ENCODE results near the gene CCDC120. TPM values are rescaled to one million over a fixed set of nuclear protein-coding genes. Genes with fewer than 3 reads are reported as not detected.

CCDC120 gene
- total RNA-seq, 2 donors from 2014 or later, result 10.8 to 11.8 TPM

- H3K27me3 Mint-ChIP-seq, result no peaks in the 10 kb centered on the region
- H3K4me1 Mint-ChIP-seq, result no peaks in the 10 kb centered on the region
- H3K27ac Mint-ChIP-seq, result peak overlapping the region; percentile 19
- no peak overlapping the region for H3K4me3 Mint-ChIP-seq
- no peaks in the 10 kb centered on the region for H3K36me3 Mint-ChIP-seq (ENCODE audit: low read depth)
- H3K9me3 ChIP-seq (ENCODE audit: control insufficient read depth, low read length, poor library complexity, severe bottlenecking), result no peaks in the 10 kb centered on the region
- DNase-seq (no peak), ATAC-seq (no peak)
Measured at GRCh38 chrX:49067285-49068120, 8.7 kb downstream of the CCDC120 start.

GRCh38 chrX:49069038-49069437 lies 10.2 kb downstream of the CCDC120 start:
- ATAC-seq, result no peak
- Mint-ChIP-seq H3K4me1 (peaks cover 10% of the 10 kb centered on the region), H3K27ac (no peak overlapping the region)

GRCh38 chrX:49070988-49071387 lies 12.2 kb downstream of the CCDC120 start:
- Mint-ChIP-seq H3K4me3 (peak overlapping the region; percentile 66), H3K27ac (peak overlapping the region; percentile 45)

More at GRCh38 chrX:49069038-49069437, 10.2 kb downstream of the CCDC120 start:
- H3K36me3 Mint-ChIP-seq (ENCODE audit: low read depth), result no peaks in the 10 kb centered on the region
- DNase-seq, result no peak
- no peaks in the 10 kb centered on the region for H3K9me3 ChIP-seq (ENCODE audit: control insufficient read depth, low read length, poor library complexity, severe bottlenecking)
- no peaks in the 10 kb centered on the region for H3K27me3 Mint-ChIP-seq
- no peak overlapping the region for H3K4me3 Mint-ChIP-seq

GRCh38 chrX:49071877-49072711 lies 13.3 kb downstream of the CCDC120 start:
- H3K4me1 Mint-ChIP-seq, result peaks cover 10% of the 10 kb centered on the region
- H3K27me3 Mint-ChIP-seq, result no peaks in the 10 kb centered on the region
- ATAC-seq (no peak), DNase-seq (no peak)
- no peak overlapping the region for H3K4me3 Mint-ChIP-seq
- no peak overlapping the region for H3K27ac Mint-ChIP-seq
- no peaks in the 10 kb centered on the region for H3K9me3 ChIP-seq (ENCODE audit: control insufficient read depth, low read length, poor library complexity, severe bottlenecking)
- no peaks in the 10 kb centered on the region for H3K36me3 Mint-ChIP-seq (ENCODE audit: low read depth)

More at GRCh38 chrX:49070988-49071387, 12.2 kb downstream of the CCDC120 start:
- H3K36me3 Mint-ChIP-seq (ENCODE audit: low read depth), result no peaks in the 10 kb centered on the region
- no peaks in the 10 kb centered on the region for H3K27me3 Mint-ChIP-seq
- ATAC-seq (no peak), DNase-seq (no peak)
- H3K4me1 Mint-ChIP-seq, result peaks cover 10% of the 10 kb centered on the region
- no peaks in the 10 kb centered on the region for H3K9me3 ChIP-seq (ENCODE audit: control insufficient read depth, low read length, poor library complexity, severe bottlenecking)

- H3K9me3 ChIP-seq (ENCODE audit: control insufficient read depth, low read length, poor library complexity, severe bottlenecking), result no peaks in the 10 kb centered on the region
- peaks cover 10% of the 10 kb centered on the region for H3K4me1 Mint-ChIP-seq
- no peaks in the 10 kb centered on the region for H3K36me3 Mint-ChIP-seq (ENCODE audit: low read depth)
- H3K27ac Mint-ChIP-seq, result peak overlapping the region; percentile 78
- no peaks in the 10 kb centered on the region for H3K27me3 Mint-ChIP-seq
- ATAC-seq (no peak), DNase-seq (no peak)
- H3K4me3 Mint-ChIP-seq, result peak overlapping the region; percentile 90
Measured at GRCh38 chrX:49072712-49073095, 13.9 kb downstream of the CCDC120 start.

GRCh38 chrX:49073601-49074575 lies 15.1 kb downstream of the CCDC120 start, which contains the start of gene PRAF2:
PRAF2 (minus strand) TSS chrX:49074002; CDS start chrX:49073987, 15 bp downstream.
- H3K27ac Mint-ChIP-seq, result peak within 1 kb of the TSS; percentile 78
- H3K4me3 Mint-ChIP-seq, result peak within 1 kb of the TSS; percentile 90
- H3K4me1 Mint-ChIP-seq, result peaks cover 13% of the 10 kb centered on the region
- H3K27me3 Mint-ChIP-seq, result no peaks in the 10 kb centered on the region
- peak; percentile 98 for ATAC-seq
- peak; percentile 74 to 81 (median 75) for DNase-seq
- no peaks in the 10 kb centered on the region for H3K9me3 ChIP-seq (ENCODE audit: control insufficient read depth, low read length, poor library complexity, severe bottlenecking)
- no peaks in the 10 kb centered on the region for H3K36me3 Mint-ChIP-seq (ENCODE audit: low read depth)

GRCh38 chrX:49075347-49075746 lies 16.5 kb downstream of the CCDC120 start:
- no peaks in the 10 kb centered on the region for H3K27me3 Mint-ChIP-seq
- no peak overlapping the region for H3K27ac Mint-ChIP-seq
- no peaks in the 10 kb centered on the region for H3K9me3 ChIP-seq (ENCODE audit: control insufficient read depth, low read length, poor library complexity, severe bottlenecking)
- ATAC-seq (no peak), DNase-seq (no peak)
- peaks cover 19% of the 10 kb centered on the region for H3K4me1 Mint-ChIP-seq
- H3K4me3 Mint-ChIP-seq, result no peak overlapping the region
- peaks cover 1% of the 10 kb centered on the region for H3K36me3 Mint-ChIP-seq (ENCODE audit: low read depth)

- Mint-ChIP-seq H3K27ac (no peak overlapping the region), H3K36me3 (ENCODE audit: low read depth) (peaks cover 2% of the 10 kb centered on the region), H3K4me3 (no peak overlapping the region), H3K27me3 (no peaks in the 10 kb centered on the region), H3K4me1 (peaks cover 15% of the 10 kb centered on the region)
- ATAC-seq (no peak), DNase-seq (no peak)
- H3K9me3 ChIP-seq (ENCODE audit: control insufficient read depth, low read length, poor library complexity, severe bottlenecking), result no peaks in the 10 kb centered on the region
Measured at GRCh38 chrX:49077941-49078340, 19.1 kb downstream of the CCDC120 start.

GRCh38 chrX:49079489-49080428 lies 21.0 kb downstream of the CCDC120 start, which contains the start of gene WDR45:
WDR45 (minus strand) TSS chrX:49079887; CDS start chrX:49078095, 1,792 bp downstream.
- peaks cover 9% of the 10 kb centered on the region for H3K4me1 Mint-ChIP-seq
- no peaks in the 10 kb centered on the region for H3K27me3 Mint-ChIP-seq
- ATAC-seq (peak; percentile 84), DNase-seq (peak; percentile 30 to 61 (median 49))
- no peaks in the 10 kb centered on the region for H3K9me3 ChIP-seq (ENCODE audit: control insufficient read depth, low read length, poor library complexity, severe bottlenecking)
- peaks cover 2% of the 10 kb centered on the region for H3K36me3 Mint-ChIP-seq (ENCODE audit: low read depth)
- H3K4me3 Mint-ChIP-seq, result peak within 1 kb of the TSS; percentile 95
- peak within 1 kb of the TSS; percentile 95 for H3K27ac Mint-ChIP-seq

GRCh38 chrX:49082271-49082871 lies 23.6 kb downstream of the CCDC120 start:
- Mint-ChIP-seq H3K27ac (no peak overlapping the region), H3K4me3 (no peak overlapping the region), H3K36me3 (ENCODE audit: low read depth) (peaks cover 2% of the 10 kb centered on the region), H3K27me3 (no peaks in the 10 kb centered on the region), H3K4me1 (peaks cover 9% of the 10 kb centered on the region)
- no peaks in the 10 kb centered on the region for H3K9me3 ChIP-seq (ENCODE audit: control insufficient read depth, low read length, poor library complexity, severe bottlenecking)
- ATAC-seq (no peak), DNase-seq (no peak)

GRCh38 chrX:49089553-49089952 lies 30.8 kb downstream of the CCDC120 start:
- Mint-ChIP-seq H3K27me3 (no peaks in the 10 kb centered on the region), H3K27ac (no peak overlapping the region), H3K36me3 (ENCODE audit: low read depth) (no peaks in the 10 kb centered on the region), H3K4me1 (no peaks in the 10 kb centered on the region), H3K4me3 (no peak overlapping the region)
- ATAC-seq (no peak), DNase-seq (no peak)
- no peaks in the 10 kb centered on the region for H3K9me3 ChIP-seq (ENCODE audit: control insufficient read depth, low read length, poor library complexity, severe bottlenecking)
